ENCODE data around the gene GMCL1. TPM values are rescaled to one million over a fixed set of nuclear protein-coding genes. Genes with fewer than 3 reads are reported as not detected.

Gene GMCL1
- total RNA-seq (2014; rRNA removed; shearing (Covaris generic)), result 26.9 and 27.3 TPM in 2 replicates
- polyA plus RNA-seq (2016; fragmentation: Nextera tagmentation; extraction: Ambion mirVana), result 27.0 and 27.7 TPM in 2 replicates
- long read RNA-seq, full-length matches to known transcripts, result 11 of 24 reads
- long read RNA-seq, partial matches to known transcripts, result 11 of 24 reads
- long read RNA-seq, other reads (novel, unspliced or antisense), result 2 of 24 reads

- Mint-ChIP-seq H3K36me3 (ENCODE audit: low read depth) (peaks cover 3% of the 10 kb centered on the region; the same call in 2 of the 3 replicates), H3K27ac (peak within 1 kb of the TSS; percentile 98), H3K27me3 (ENCODE audit: insufficient read depth, low read depth, poor library complexity) (peaks cover 9% of the 10 kb centered on the region), H3K4me1 (peaks cover 18% of the 10 kb centered on the region), H3K4me3 (peak within 1 kb of the TSS; percentile 82), H3K9me3 (no peaks in the 10 kb centered on the region)
- H3K27me3 ChIP-seq (ENCODE audit: insufficient read depth), result no peaks in the 10 kb centered on the region
- H3F3A ChIP-seq (replicated peaks; ENCODE audit: low read depth), result no peaks in the 10 kb centered on the region; the same call in 1 of the 2 replicates
- peaks cover 20% of the 10 kb centered on the region for H4K20me1 ChIP-seq (replicated peaks; ENCODE audit: insufficient read depth)
- H3K9me2 ChIP-seq (ENCODE audit: insufficient read depth), result no peaks in the 10 kb centered on the region
- H3K4me1 ChIP-seq (ENCODE audit: insufficient read depth), result peaks cover 17% of the 10 kb centered on the region
- H2AFZ ChIP-seq, result peak within 1 kb of the TSS; percentile 85
- DNase-seq (ENCODE audit: low spot score), result peak; percentile 98
- peak within 1 kb of the TSS; percentile 98 for H3K27ac ChIP-seq (ENCODE audit: low read depth)
- peak within 1 kb of the TSS; percentile 66 for H3K4me3 ChIP-seq
- ATAC-seq, result peak; percentile 88
- H3K79me2 ChIP-seq (replicated peaks; ENCODE audit: insufficient read depth), result peaks cover 43% of the 10 kb centered on the region
- peak within 1 kb of the TSS; percentile 97 for H3K4me2 ChIP-seq
- H3K36me3 ChIP-seq (ENCODE audit: insufficient read depth), result peaks cover 10% of the 10 kb centered on the region; the same call in 1 of the 2 replicates
- no peak for TF ChIP-seq NANOG (IDR thresholded peaks at IDR 0.05; ENCODE audit: borderline replicate concordance)
- TF ChIP-seq POLR2AphosphoS5 (IDR thresholded peaks at IDR 0.05; ENCODE audit: low read depth), result peak; percentile 98
- TF ChIP-seq ZNF462 (CRISPR knock-in tag; IDR thresholded peaks at IDR 0.05), result no peak
- TF ChIP-seq JUNB (IDR thresholded peaks at IDR 0.05; ENCODE audit: unreplicated experiment), result no peak
- TF ChIP-seq REST (IDR thresholded peaks at IDR 0.05; ENCODE audit: unreplicated experiment), result peak; percentile 6
- no peak for TF ChIP-seq EZH2 (IDR thresholded peaks at IDR 0.05; ENCODE audit: low read depth, unreplicated experiment)
- peak; percentile 91 for TF ChIP-seq CREB1 (CRISPR knock-in tag; IDR thresholded peaks at IDR 0.05; ENCODE audit: low read depth)
- no peak for TF ChIP-seq EZH2phosphoT487 (IDR thresholded peaks at IDR 0.05; ENCODE audit: unreplicated experiment)
These were observed at the start of gene GMCL1 for GRCh38 chr2:69829256-69830044. TSS of gene GMCL1 (plus strand) at chr2:69829660. CDS start at chr2:69829893, 233 bp downstream.

All from GM23338 (cell line).